ENCODE measurements around the gene FILIP1. TPM values are rescaled to one million over a fixed set of nuclear protein-coding genes. Genes with fewer than 3 reads are reported as not detected.

FILIP1 gene
- total RNA-seq, 4 donors from 2014 or later = 36.0 to 57.6 (median 48.0) TPM

DNA sequence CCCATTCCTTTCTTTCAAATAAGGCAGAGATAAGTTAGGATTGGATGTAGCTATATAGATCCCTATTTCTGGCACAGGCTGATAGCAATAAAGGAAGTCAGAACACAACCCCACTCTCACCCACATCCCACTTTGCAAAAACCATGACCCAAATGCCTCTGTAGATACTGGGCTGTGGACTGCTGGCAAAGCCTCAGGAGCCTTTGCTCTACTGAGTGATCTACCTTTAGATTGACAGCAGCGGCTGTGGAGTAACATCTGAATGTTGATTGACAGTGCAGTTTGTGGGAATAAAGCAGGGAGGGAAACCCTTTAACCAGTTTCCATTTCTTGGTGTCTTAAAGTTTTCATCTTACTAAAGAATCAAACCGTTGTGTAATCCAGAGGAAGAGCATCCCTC is 202.3 kb downstream of the FILIP1 start:
- Histone ChIP-seq H3K4me3 (no peak overlapping the region), H3K36me3 (no peaks in the 10 kb centered on the region), H3K27ac (peak overlapping the region in 2 of 4 donors; percentile 34 to 38), H3K27me3 (no peaks in the 10 kb centered on the region), H3K9me3 (no peaks in the 10 kb centered on the region), H3K4me1 (peaks cover 0 to 31% (median 0%) of the 10 kb centered on the region in 3 donors)
- ATAC-seq = no peak
- 58 to 77% methylated on average over 1 to 2 of the region's 2 CpGs for WGBS, 2 donors (ENCODE audit: low coverage in 1 of 2)
- TF ChIP-seq POLR2A (IDR thresholded peaks at IDR 0.05) = no peak
- TF ChIP-seq, protein P1, sequence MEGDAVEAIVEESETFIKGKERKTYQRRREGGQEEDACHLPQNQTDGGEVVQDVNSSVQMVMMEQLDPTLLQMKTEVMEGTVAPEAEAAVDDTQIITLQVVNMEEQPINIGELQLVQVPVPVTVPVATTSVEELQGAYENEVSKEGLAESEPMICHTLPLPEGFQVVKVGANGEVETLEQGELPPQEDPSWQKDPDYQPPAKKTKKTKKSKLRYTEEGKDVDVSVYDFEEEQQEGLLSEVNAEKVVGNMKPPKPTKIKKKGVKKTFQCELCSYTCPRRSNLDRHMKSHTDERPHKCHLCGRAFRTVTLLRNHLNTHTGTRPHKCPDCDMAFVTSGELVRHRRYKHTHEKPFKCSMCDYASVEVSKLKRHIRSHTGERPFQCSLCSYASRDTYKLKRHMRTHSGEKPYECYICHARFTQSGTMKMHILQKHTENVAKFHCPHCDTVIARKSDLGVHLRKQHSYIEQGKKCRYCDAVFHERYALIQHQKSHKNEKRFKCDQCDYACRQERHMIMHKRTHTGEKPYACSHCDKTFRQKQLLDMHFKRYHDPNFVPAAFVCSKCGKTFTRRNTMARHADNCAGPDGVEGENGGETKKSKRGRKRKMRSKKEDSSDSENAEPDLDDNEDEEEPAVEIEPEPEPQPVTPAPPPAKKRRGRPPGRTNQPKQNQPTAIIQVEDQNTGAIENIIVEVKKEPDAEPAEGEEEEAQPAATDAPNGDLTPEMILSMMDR (IDR thresholded peaks at IDR 0.05) = no peak
- TF ChIP-seq POLR2AphosphoS5 (IDR thresholded peaks at IDR 0.05) = no peak
- TF ChIP-seq EP300 (IDR thresholded peaks at IDR 0.05) = no peak

DNA sequence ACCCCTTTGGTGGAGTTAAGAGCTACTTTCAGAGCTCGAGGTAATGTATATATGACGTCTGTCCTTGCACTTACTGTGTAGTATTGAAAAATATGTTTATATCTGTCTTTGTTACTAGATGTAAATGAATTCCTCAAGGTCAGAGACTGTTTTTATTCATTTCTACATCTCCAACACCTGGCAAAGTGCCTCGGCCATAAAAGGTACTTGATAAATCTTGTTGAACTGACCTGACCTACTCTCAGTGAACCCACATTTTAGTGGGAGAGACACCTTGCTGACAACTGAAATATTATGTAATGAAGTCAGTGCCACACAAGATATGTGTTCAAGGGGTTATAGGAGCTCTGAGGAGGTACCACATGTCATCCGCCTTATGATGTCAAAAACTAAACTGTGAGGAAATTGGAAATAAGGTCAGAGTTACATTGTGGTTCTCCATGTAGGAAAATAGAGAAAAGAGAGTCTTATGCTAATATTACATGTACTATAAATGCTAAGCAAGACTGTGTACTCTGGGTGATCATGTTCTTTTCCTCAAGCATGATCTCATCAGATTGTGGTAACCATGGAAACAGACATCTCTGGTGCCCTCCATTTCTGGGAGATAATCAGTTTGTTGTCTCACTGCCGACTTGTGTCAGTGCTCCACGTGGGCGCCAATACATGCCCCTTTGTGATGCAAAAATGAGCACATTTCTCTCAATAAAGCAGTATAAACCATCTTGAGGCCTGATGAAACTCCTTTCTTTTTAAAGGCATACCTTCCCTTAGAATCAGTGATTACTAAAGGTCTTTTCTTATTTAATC is 203.3 kb downstream of the FILIP1 start:
- H3K27ac ChIP-seq = peak overlapping the region in 3 of 4 donors; percentile 34 to 38 (median 34)
- WGBS, 2 donors (ENCODE audit: low coverage in 1 of 2) = 52 to 57% methylated on average over 4 to 7 of the region's 7 CpGs

DNA sequence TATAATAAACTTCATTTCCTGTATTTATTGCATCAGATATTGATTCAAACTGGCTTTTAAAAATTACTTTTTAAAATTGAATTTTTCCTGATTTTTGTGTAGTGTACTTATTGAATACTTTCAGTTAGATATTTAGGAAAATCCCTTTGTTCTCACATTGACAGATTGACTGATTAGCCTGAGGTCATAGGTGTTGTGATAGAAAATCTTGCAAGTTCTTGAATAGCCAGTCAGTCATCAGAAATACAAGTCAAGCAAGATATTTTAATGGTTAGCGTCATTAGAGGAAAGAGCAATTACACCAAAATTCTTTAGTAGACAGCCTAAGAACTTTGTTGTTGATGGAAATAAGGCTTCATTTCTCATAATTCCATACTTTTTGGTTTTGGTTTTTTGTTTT is 205.6 kb downstream of the FILIP1 start:
- H3K27ac ChIP-seq = no peak overlapping the region
- no peak for ATAC-seq
- H3K4me1 ChIP-seq = peaks cover 0 to 45% (median 0%) of the 10 kb centered on the region in 3 donors
- no peak for TF ChIP-seq POLR2A (IDR thresholded peaks at IDR 0.05)
- no peak for TF ChIP-seq POLR2AphosphoS5 (IDR thresholded peaks at IDR 0.05)
- TF ChIP-seq, protein P1 (IDR thresholded peaks at IDR 0.05) = no peak
- TF ChIP-seq EP300 (IDR thresholded peaks at IDR 0.05) = no peak
- H3K4me3 ChIP-seq = no peak overlapping the region
- 90 to 100% methylated on average over 1 of the region's 1 CpG for WGBS, 2 donors (ENCODE audit: low coverage in 1 of 2)
- H3K9me3 ChIP-seq = no peaks in the 10 kb centered on the region
- no peaks in the 10 kb centered on the region for H3K36me3 ChIP-seq
- H3K27me3 ChIP-seq = no peaks in the 10 kb centered on the region

More for the DNA sequence above, 203.3 kb downstream of the FILIP1 start:
- H3K4me1 ChIP-seq = peaks cover 0 to 41% (median 0%) of the 10 kb centered on the region in 3 donors
- no peak overlapping the region for H3K4me3 ChIP-seq
- H3K9me3 ChIP-seq = no peaks in the 10 kb centered on the region
- H3K27me3 ChIP-seq = no peaks in the 10 kb centered on the region
- TF ChIP-seq EP300 (IDR thresholded peaks at IDR 0.05) (no peak), POLR2AphosphoS5 (IDR thresholded peaks at IDR 0.05) (no peak), POLR2A (IDR thresholded peaks at IDR 0.05) (no peak)
- TF ChIP-seq, protein P1 (IDR thresholded peaks at IDR 0.05) = no peak
- no peaks in the 10 kb centered on the region for H3K36me3 ChIP-seq
- ATAC-seq = no peak

DNA sequence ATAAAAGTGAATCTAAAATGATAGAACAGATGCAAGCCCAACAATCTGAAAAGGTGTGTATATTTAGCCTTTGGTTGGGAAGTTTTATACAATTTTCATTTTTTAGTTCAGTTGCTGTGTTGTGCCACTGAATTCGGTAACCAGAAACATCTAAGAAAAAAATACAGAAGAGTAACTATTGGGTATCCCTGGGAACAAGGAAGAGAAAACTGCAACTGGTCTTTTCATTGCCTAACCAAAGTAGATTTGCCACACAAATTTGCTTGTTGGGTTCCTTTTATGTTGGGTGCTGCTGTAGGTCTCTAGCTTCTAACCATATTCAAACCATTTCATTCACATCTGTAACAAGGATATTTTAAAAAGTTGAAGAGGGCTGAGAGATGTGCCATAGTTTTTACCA is 206.2 kb downstream of the FILIP1 start:
- Histone ChIP-seq H3K4me3 (no peak overlapping the region), H3K27me3 (no peaks in the 10 kb centered on the region), H3K36me3 (no peaks in the 10 kb centered on the region), H3K4me1 (peaks cover 3 to 47% (median 3%) of the 10 kb centered on the region in 3 donors), H3K9me3 (no peaks in the 10 kb centered on the region), H3K27ac (no peak overlapping the region)
- WGBS, 2 donors (ENCODE audit: low coverage in 1 of 2) = 75 to 78% methylated on average over 1 of the region's 1 CpG
- ATAC-seq = no peak
- no peak for TF ChIP-seq POLR2AphosphoS5 (IDR thresholded peaks at IDR 0.05)
- TF ChIP-seq, protein P1 (IDR thresholded peaks at IDR 0.05) = no peak

DNA sequence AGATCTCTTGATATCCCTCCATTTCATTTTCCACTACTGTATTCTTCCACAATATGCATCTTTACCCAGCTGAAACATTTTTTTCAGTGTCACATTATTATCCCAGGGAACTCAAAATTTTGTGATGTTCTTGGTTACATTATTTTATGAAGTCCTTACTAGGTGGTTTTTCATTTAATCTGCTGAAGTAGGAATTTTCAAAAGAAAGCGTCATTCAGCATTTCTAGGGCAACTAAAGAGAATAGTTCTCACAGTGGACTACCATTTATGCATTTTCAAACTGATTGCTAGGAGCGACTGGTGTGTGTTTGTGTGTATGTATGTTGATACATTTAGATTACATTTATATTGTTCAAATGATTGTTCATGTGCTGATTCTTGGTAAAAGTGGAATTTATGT is 206.6 kb downstream of the FILIP1 start:
- no peak for ATAC-seq
- WGBS, 2 donors (ENCODE audit: low coverage in 1 of 2) = 86 to 88% methylated on average over 2 of the region's 2 CpGs
- Histone ChIP-seq H3K27me3 (no peaks in the 10 kb centered on the region), H3K36me3 (no peaks in the 10 kb centered on the region), H3K9me3 (no peaks in the 10 kb centered on the region), H3K4me1 (peaks cover 3 to 51% (median 6%) of the 10 kb centered on the region in 3 donors), H3K27ac (no peak overlapping the region), H3K4me3 (no peak overlapping the region)
- TF ChIP-seq EP300 (IDR thresholded peaks at IDR 0.05) = no peak
- TF ChIP-seq, protein P1 (IDR thresholded peaks at IDR 0.05) = no peak
- no peak for TF ChIP-seq POLR2A (IDR thresholded peaks at IDR 0.05)
- no peak for TF ChIP-seq POLR2AphosphoS5 (IDR thresholded peaks at IDR 0.05)
